MG63 (cell line): ENCODE results near the gene PPP1R14C. TPM values are rescaled to one million over a fixed set of nuclear protein-coding genes. Genes with fewer than 3 reads are reported as not detected.
A peak's percentile ranks its signal among the peaks of the same experiment; 100 is the strongest.

Experiments
- DNase-seq: peaks from one replicate; pipeline ENCODE4 v3.0.0-alpha.2; 2020
- H3K27me3 ChIP-seq: fragments of 250-450 bp; sonication (Bioruptor Pico); 2 replicates; pipeline ENCODE4 v1.5.1; 2020; ENCODE audit warnings: mild to moderate bottlenecking, moderate library complexity
- H3K36me3 ChIP-seq: fragments of 250-450 bp; sonication (Bioruptor Pico); 2 replicates; pipeline ENCODE4 v1.5.1; 2020; ENCODE audit warnings: mild to moderate bottlenecking, moderate library complexity
- H3K4me3 ChIP-seq: fragments of 250-450 bp; sonication (Bioruptor Pico); 2 replicates; pipeline ENCODE4 v1.5.1; 2020; ENCODE audit warnings: mild to moderate bottlenecking, moderate library complexity
- H3K9me3 ChIP-seq: fragments of 250-450 bp; sonication (Bioruptor Pico); 2 replicates; pipeline ENCODE4 v1.5.1; 2020; ENCODE audit warnings: mild to moderate bottlenecking, moderate library complexity
- total RNA-seq: library from RNA; depleted of rRNA; stranded (reverse); fragments of >200 nt; shearing (Covaris generic); gene quantifications from 2 replicates; pipeline ENCODE4 v1.2.3, GENCODE V29; 2014; ENCODE audit warnings: low replicate concordance

The PPP1R14C gene
- total RNA-seq, 1 experiment from 2014 or later, result 3.3 TPM

GRCh38 chr6:150260931-150261330 is 118.1 kb downstream of the PPP1R14C start:
- Histone ChIP-seq H3K36me3 (no peaks in the 10 kb centered on the region), H3K9me3 (0 out of 2 replicates have a peak, but pooled peaks cover 7% of the 10 kb centered on the region), H3K27me3 (no peaks in the 10 kb centered on the region), H3K4me3 (no peak overlapping the region)
- no peak for DNase-seq

GRCh38 chr6:150261997-150262697 is 119.3 kb downstream of the PPP1R14C start:
- Histone ChIP-seq H3K36me3 (no peaks in the 10 kb centered on the region), H3K9me3 (0 out of 2 replicates have a peak, but pooled peaks cover 7% of the 10 kb centered on the region), H3K4me3 (no peak overlapping the region), H3K27me3 (no peaks in the 10 kb centered on the region)
- DNase-seq, result no peak

GRCh38 chr6:150263765-150264404 is 121.0 kb downstream of the PPP1R14C start:
- no peaks in the 10 kb centered on the region for H3K27me3 ChIP-seq
- DNase-seq, result no peak
- H3K9me3 ChIP-seq, result 0 out of 2 replicates have a peak, but pooled peaks cover 4% of the 10 kb centered on the region
- no peak overlapping the region for H3K4me3 ChIP-seq
- no peaks in the 10 kb centered on the region for H3K36me3 ChIP-seq

GRCh38 chr6:150266309-150266708 is 123.5 kb downstream of the PPP1R14C start:
- no peak for DNase-seq
- H3K9me3 ChIP-seq, result 0 out of 2 replicates have a peak, but pooled peaks cover 1% of the 10 kb centered on the region
- H3K36me3 ChIP-seq, result no peaks in the 10 kb centered on the region
- no peaks in the 10 kb centered on the region for H3K27me3 ChIP-seq
- H3K4me3 ChIP-seq, result no peak overlapping the region

- no peaks in the 10 kb centered on the region for H3K27me3 ChIP-seq
- no peaks in the 10 kb centered on the region for H3K36me3 ChIP-seq
- H3K9me3 ChIP-seq, result 0 out of 2 replicates have a peak, but pooled peaks cover 1% of the 10 kb centered on the region
- H3K4me3 ChIP-seq, result no peak overlapping the region
- DNase-seq, result peak; percentile 74
Measured at GRCh38 chr6:150266963-150267685, 124.3 kb downstream of the PPP1R14C start.

GRCh38 chr6:150267686-150268561 is 125.1 kb downstream of the PPP1R14C start:
- no peaks in the 10 kb centered on the region for H3K27me3 ChIP-seq
- H3K4me3 ChIP-seq, result no peak overlapping the region
- DNase-seq, result peak; percentile 91
- H3K36me3 ChIP-seq, result no peaks in the 10 kb centered on the region
- 0 out of 2 replicates have a peak, but pooled peaks cover 1% of the 10 kb centered on the region for H3K9me3 ChIP-seq

- 0 out of 2 replicates have a peak, but pooled peaks cover 1% of the 10 kb centered on the region for H3K9me3 ChIP-seq
- no peak for DNase-seq
- H3K4me3 ChIP-seq, result no peak overlapping the region
- H3K27me3 ChIP-seq, result no peaks in the 10 kb centered on the region
- H3K36me3 ChIP-seq, result no peaks in the 10 kb centered on the region
Measured at GRCh38 chr6:150269130-150269856, 126.4 kb downstream of the PPP1R14C start.

- no peak for DNase-seq
- Histone ChIP-seq H3K9me3 (0 out of 2 replicates have a peak, but pooled peaks cover 1% of the 10 kb centered on the region), H3K4me3 (no peak overlapping the region), H3K36me3 (no peaks in the 10 kb centered on the region), H3K27me3 (no peaks in the 10 kb centered on the region)
Measured at GRCh38 chr6:150269857-150270223, 127.0 kb downstream of the PPP1R14C start.

GRCh38 chr6:150270330-150271052 is 127.6 kb downstream of the PPP1R14C start:
- Histone ChIP-seq H3K27me3 (no peaks in the 10 kb centered on the region), H3K9me3 (0 out of 2 replicates have a peak, but pooled peaks cover 1% of the 10 kb centered on the region), H3K4me3 (no peak overlapping the region), H3K36me3 (no peaks in the 10 kb centered on the region)
- no peak for DNase-seq

- Histone ChIP-seq H3K9me3 (0 out of 2 replicates have a peak, but pooled peaks cover 1% of the 10 kb centered on the region), H3K27me3 (no peaks in the 10 kb centered on the region), H3K36me3 (no peaks in the 10 kb centered on the region), H3K4me3 (no peak overlapping the region)
- no peak for DNase-seq
Measured at GRCh38 chr6:150271172-150271500, 128.3 kb downstream of the PPP1R14C start.

GRCh38 chr6:150271501-150272263 is 128.8 kb downstream of the PPP1R14C start:
- no peak for DNase-seq

GRCh38 chr6:150272264-150272975 is 129.6 kb downstream of the PPP1R14C start:
- Histone ChIP-seq H3K27me3 (no peaks in the 10 kb centered on the region), H3K36me3 (no peaks in the 10 kb centered on the region), H3K4me3 (no peak overlapping the region), H3K9me3 (0 out of 2 replicates have a peak, but pooled peaks cover 1% of the 10 kb centered on the region)
- DNase-seq, result no peak

More at GRCh38 chr6:150271501-150272263, 128.8 kb downstream of the PPP1R14C start:
- Histone ChIP-seq H3K9me3 (0 out of 2 replicates have a peak, but pooled peaks cover 1% of the 10 kb centered on the region), H3K27me3 (no peaks in the 10 kb centered on the region), H3K4me3 (no peak overlapping the region), H3K36me3 (no peaks in the 10 kb centered on the region)

GRCh38 chr6:150272976-150273315 is 130.1 kb downstream of the PPP1R14C start:
- H3K9me3 ChIP-seq, result 0 out of 2 replicates have a peak, but pooled peaks cover 1% of the 10 kb centered on the region
- no peak overlapping the region for H3K4me3 ChIP-seq
- H3K27me3 ChIP-seq, result no peaks in the 10 kb centered on the region
- no peaks in the 10 kb centered on the region for H3K36me3 ChIP-seq
- no peak for DNase-seq
